CD4-positive, alpha-beta T cell (primary cell): ENCODE measurements around the gene ZNF423. TPM values are rescaled to one million over a fixed set of nuclear protein-coding genes. Genes with fewer than 3 reads are reported as not detected.

Source experiments
- ATAC-seq: fragments of 200-7000 bp; cut with Tn5 transposase; one replicate; pipeline ENCODE4 v1.10.0; 2022; ENCODE audit warnings: mild to moderate bottlenecking; ENCODE audit not compliant: poor library complexity
- CTCF ChIA-PET: fragments of 350-600 bp; sonication (Branson Sonifier 250); formaldehyde crosslinking; loops from one replicate; lab custom pipeline; 2021; ENCODE audit warnings: antibody characterized with exemption, inconsistent platforms; lab: Charles Lee
- POLR2A ChIA-PET: fragments of 350-600 bp; sonication (Branson Sonifier 250); formaldehyde crosslinking; loops from one replicate; lab custom pipeline; 2021; ENCODE audit warnings: antibody characterized with exemption, inconsistent platforms; lab: Charles Lee
- DNase-seq, 14 experiments: peaks; one replicate each; pipeline ENCODE4 v3.0.0-alpha.2; 2013 to 2020; ENCODE audit warnings: mixed read lengths in 2 of 14
- H3K27ac ChIP-seq, 2 donors: one replicate each; pipeline versions ENCODE4 v1.5.1 to v1.7.0; 2013; ENCODE audit warnings: low read length in 2 of 2, low read depth in 1 of 2, mild to moderate bottlenecking in 1 of 2
- H3K27me3 ChIP-seq, 2 experiments: 1 replicate in 1 of 2; 2 replicates in 1 of 2; pipeline versions ENCODE4 v1.6.1 to v1.7.0; 2013; ENCODE audit warnings: low read length in 2 of 2, control low read depth in 1 of 2, mild to moderate bottlenecking in 1 of 2, moderate library complexity in 1 of 2; ENCODE audit not compliant: insufficient read depth in 2 of 2, control insufficient read depth in 1 of 2
- H3K36me3 ChIP-seq: one replicate; pipeline ENCODE4 v1.6.1; 2013; ENCODE audit warnings: low read length, control low read depth; ENCODE audit not compliant: insufficient read depth
- H3K4me1 ChIP-seq: one replicate; pipeline ENCODE4 v1.6.1; 2013; ENCODE audit warnings: low read length, control low read depth; ENCODE audit not compliant: insufficient read depth
- H3K4me3 ChIP-seq: one replicate; pipeline ENCODE4 v1.5.1; 2013; ENCODE audit warnings: mild to moderate bottlenecking, low read length, moderate library complexity
- H3K9me3 ChIP-seq, 2 experiments: 1 replicate in 1 of 2; 2 replicates in 1 of 2; pipeline versions ENCODE4 v1.6.1 to v1.7.0; 2013; ENCODE audit warnings: low read length in 2 of 2, mild to moderate bottlenecking in 2 of 2, control low read depth in 1 of 2, moderate library complexity in 1 of 2; ENCODE audit not compliant: control insufficient read depth in 1 of 2, insufficient read depth in 1 of 2
- H3K27ac Mint-ChIP-seq: one replicate; pipeline ENCODE4 v1.8.0; 2020; ENCODE audit warnings: mixed read lengths
- H3K27me3 Mint-ChIP-seq: one replicate; pipeline ENCODE4 v1.8.0; 2021; ENCODE audit warnings: mixed read lengths
- H3K36me3 Mint-ChIP-seq: one replicate; pipeline ENCODE4 v1.8.0; 2021; ENCODE audit warnings: low read depth, mixed read lengths
- H3K4me1 Mint-ChIP-seq: one replicate; pipeline ENCODE4 v1.8.0; 2021; ENCODE audit warnings: low read depth, mixed read lengths
- H3K4me3 Mint-ChIP-seq: one replicate; pipeline ENCODE4 v1.8.0; 2020; ENCODE audit warnings: mild to moderate bottlenecking, mixed read lengths
- H3K9me3 Mint-ChIP-seq: one replicate; pipeline ENCODE4 v1.8.0; 2020; ENCODE audit warnings: mixed read lengths
- intact Hi-C, 2 experiments: fragments of 100-400 bp; cut with DNase I in 1 of 2; cut with micrococcal nuclease in 1 of 2; formaldehyde crosslinking; loops; one replicate each; pipeline versions ENCODE4 v1.15.1 to v1.9.0; 2023 to 2025; cut with DNase I, micrococcal nuclease
- total RNA-seq, 174 experiments: library from RNA in 2 of 174; stranded (reverse) in 2 of 174; gene quantifications; one replicate each; pipeline ENCODE4 v1.2.3 and lab custom pipeline; 2021 to 2026
- TF ChIP-seq, protein P1 (sequence below): fragments of 200-600 bp; IDR thresholded peaks from one replicate; pipeline ENCODE4 v1.8.0; 2022; ENCODE audit warnings: antibody characterized with exemption, mild to moderate bottlenecking

Gene ZNF423
- total RNA-seq, 2 experiments from 2014 or later, result not detected

- TF ChIP-seq, protein P1, sequence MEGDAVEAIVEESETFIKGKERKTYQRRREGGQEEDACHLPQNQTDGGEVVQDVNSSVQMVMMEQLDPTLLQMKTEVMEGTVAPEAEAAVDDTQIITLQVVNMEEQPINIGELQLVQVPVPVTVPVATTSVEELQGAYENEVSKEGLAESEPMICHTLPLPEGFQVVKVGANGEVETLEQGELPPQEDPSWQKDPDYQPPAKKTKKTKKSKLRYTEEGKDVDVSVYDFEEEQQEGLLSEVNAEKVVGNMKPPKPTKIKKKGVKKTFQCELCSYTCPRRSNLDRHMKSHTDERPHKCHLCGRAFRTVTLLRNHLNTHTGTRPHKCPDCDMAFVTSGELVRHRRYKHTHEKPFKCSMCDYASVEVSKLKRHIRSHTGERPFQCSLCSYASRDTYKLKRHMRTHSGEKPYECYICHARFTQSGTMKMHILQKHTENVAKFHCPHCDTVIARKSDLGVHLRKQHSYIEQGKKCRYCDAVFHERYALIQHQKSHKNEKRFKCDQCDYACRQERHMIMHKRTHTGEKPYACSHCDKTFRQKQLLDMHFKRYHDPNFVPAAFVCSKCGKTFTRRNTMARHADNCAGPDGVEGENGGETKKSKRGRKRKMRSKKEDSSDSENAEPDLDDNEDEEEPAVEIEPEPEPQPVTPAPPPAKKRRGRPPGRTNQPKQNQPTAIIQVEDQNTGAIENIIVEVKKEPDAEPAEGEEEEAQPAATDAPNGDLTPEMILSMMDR, result no peak
- no peaks in the 10 kb centered on the region for H3K27me3 Mint-ChIP-seq
- no peaks in the 10 kb centered on the region for H3K9me3 Mint-ChIP-seq
- Histone ChIP-seq H3K27me3 (no peaks in the 10 kb centered on the region), H3K4me3 (no peak overlapping the region), H3K36me3 (no peaks in the 10 kb centered on the region), H3K4me1 (no peaks in the 10 kb centered on the region), H3K27ac (no peak overlapping the region), H3K9me3 (peaks cover 0 to 4% of the 10 kb centered on the region in 2 experiments)
- ChIA-PET POLR2A (no interaction called here), CTCF (no interaction called here)
- H3K36me3 Mint-ChIP-seq, result no peaks in the 10 kb centered on the region
- no peak overlapping the region for H3K27ac Mint-ChIP-seq
- H3K4me1 Mint-ChIP-seq, result no peaks in the 10 kb centered on the region
- intact Hi-C loops, result no loop called here
- no peak for ATAC-seq
- H3K4me3 Mint-ChIP-seq, result no peak overlapping the region
- DNase-seq, result no peak
Measured at GRCh38 chr16:49776734-49777133, 79.2 kb downstream of the ZNF423 start.

- POLR2A ChIA-PET, result no interaction called here
Measured at GRCh38 chr16:49776085-49776595, 79.8 kb downstream of the ZNF423 start.

GRCh38 chr16:49775581-49775980, 80.3 kb downstream of the ZNF423 start:
- no peak overlapping the region for H3K4me3 Mint-ChIP-seq
- Histone ChIP-seq H3K9me3 (peaks cover 0 to 4% of the 10 kb centered on the region in 2 experiments), H3K4me3 (no peak overlapping the region), H3K36me3 (no peaks in the 10 kb centered on the region), H3K27me3 (no peaks in the 10 kb centered on the region), H3K4me1 (no peaks in the 10 kb centered on the region), H3K27ac (no peak overlapping the region)
- TF ChIP-seq, protein P1, result no peak
- ATAC-seq, result no peak
- H3K9me3 Mint-ChIP-seq, result no peaks in the 10 kb centered on the region
- intact Hi-C loops, result no loop called here
- POLR2A ChIA-PET, result no interaction called here
- no peak overlapping the region for H3K27ac Mint-ChIP-seq
- no peaks in the 10 kb centered on the region for H3K36me3 Mint-ChIP-seq
- no peaks in the 10 kb centered on the region for H3K27me3 Mint-ChIP-seq
- DNase-seq, result no peak
- CTCF ChIA-PET, result no interaction called here
- no peaks in the 10 kb centered on the region for H3K4me1 Mint-ChIP-seq

More at GRCh38 chr16:49776085-49776595, 79.8 kb downstream of the ZNF423 start:
- TF ChIP-seq, protein P1, result no peak
- ATAC-seq (no peak), DNase-seq (no peak)
- H3K36me3 ChIP-seq, result no peaks in the 10 kb centered on the region
- intact Hi-C loops, result no loop called here
- no peaks in the 10 kb centered on the region for H3K4me1 ChIP-seq
- CTCF ChIA-PET, result no interaction called here
- H3K4me3 ChIP-seq, result no peak overlapping the region
- H3K27me3 ChIP-seq, result no peaks in the 10 kb centered on the region
- H3K27me3 Mint-ChIP-seq, result no peaks in the 10 kb centered on the region
- no peaks in the 10 kb centered on the region for H3K4me1 Mint-ChIP-seq
- no peaks in the 10 kb centered on the region for H3K9me3 Mint-ChIP-seq
- H3K27ac Mint-ChIP-seq, result no peak overlapping the region
- H3K27ac ChIP-seq, result no peak overlapping the region
- H3K36me3 Mint-ChIP-seq, result no peaks in the 10 kb centered on the region
- H3K4me3 Mint-ChIP-seq, result no peak overlapping the region
- H3K9me3 ChIP-seq, result peaks cover 0 to 4% of the 10 kb centered on the region in 2 experiments
